Measurements from ENCODE around the gene C1orf116.
A peak's percentile ranks its signal among the peaks of the same experiment; 100 is the strongest.

The C1orf116 gene

DNA sequence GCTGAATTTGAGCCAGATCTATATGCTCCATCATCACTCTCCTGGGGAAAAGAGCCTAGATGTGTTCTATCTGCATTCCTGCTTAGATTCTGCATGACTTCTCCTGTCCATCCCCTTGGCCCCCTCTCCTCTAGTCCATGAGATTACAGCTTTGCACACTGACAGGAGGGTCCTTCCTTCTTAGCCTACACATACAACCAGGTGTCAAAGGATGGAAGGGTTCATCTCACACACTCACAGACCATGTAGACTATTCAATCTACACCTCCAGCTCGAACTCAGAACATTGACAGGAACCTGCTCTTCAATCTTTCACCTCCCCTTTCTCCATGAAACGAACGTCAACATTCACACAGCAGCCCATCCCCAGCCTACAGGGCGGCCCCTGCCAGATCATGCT is 13.8 kb downstream of the C1orf116 start:
- DNase-seq: no peak

- DNase-seq: peak; percentile 3
Observed at GRCh38 chr1:207017615-207018559, 14.7 kb downstream of the C1orf116 start.

DNA sequence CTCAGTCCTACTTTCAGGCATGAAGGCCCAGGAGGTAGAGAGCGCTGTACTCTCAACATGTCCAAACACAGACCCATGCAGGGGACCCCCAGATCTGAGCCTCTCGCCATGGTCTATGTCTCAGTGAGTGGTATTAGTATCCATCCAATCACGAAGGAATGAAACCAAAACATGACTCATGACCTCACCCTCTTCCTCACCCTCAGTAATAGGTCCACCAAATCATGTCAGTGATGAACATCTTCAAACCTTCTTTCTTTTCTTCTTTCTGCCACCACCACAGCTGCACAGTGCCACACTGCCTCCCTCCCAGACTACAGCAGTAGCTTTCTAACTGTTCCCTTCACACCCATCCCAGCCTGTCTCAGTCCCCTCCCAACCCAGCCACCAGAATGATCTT is 16.8 kb downstream of the C1orf116 start:
- DNase-seq: no peak

DNA sequence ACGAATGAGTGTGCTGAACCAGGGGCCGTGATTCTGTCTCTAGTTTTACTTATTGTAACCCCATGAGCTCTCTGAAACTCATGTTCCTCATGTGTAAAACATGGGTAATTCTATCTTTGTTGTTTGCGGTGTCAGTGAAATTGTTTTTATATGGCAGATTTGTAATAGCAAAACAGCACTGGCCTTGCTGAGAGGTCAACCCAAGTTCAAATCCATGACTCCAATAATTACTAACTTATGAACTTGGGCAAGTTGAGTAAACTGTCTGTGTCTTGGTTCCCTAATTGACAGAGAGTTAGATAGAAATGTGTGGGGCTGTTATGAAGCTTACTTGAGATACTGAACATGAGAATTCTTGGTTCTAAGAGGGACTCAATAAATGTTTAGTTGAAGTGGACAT is 17.8 kb downstream of the C1orf116 start:
- DNase-seq: no peak

- no peak for DNase-seq
Observed at GRCh38 chr1:207013321-207014085, 19.1 kb downstream of the C1orf116 start.

GRCh38 chr1:207010726-207011125 is 21.8 kb downstream of the C1orf116 start:
- DNase-seq: no peak

- DNase-seq: no peak
Observed at GRCh38 chr1:207009945-207010344, 22.6 kb downstream of the C1orf116 start.

DNA sequence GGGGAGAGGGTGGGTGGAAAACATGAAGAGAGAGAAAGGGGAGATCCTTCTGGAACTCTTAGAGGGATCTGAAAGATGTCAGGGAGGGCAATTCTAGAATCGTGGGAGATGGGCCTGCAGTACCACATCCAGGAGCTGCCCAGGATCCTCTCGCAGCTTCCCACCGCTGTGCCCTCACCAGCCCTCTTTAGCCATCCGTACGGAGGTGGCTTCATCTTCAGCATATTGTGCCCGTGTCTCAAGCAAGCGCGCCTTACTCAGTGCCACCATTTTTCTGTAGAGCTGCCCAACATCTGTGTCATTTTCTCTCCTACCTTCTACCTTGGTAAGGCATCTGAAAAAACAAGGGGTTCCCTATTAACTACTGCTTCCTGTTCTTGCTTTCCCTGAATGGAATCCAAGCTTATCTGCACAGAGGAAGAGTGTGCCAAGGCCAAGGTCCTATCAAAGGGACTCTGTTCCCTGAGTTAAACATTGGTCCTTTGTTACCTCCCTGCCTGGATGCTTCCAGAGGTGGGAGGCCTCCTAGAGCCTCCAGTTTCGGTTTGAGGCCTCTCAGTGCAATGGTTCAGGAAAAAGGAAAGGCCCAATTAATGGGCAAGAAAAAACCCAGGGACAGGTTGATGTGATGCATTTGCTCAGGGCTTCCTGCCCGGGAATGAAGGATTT is 23.2 kb downstream of the C1orf116 start:
- DNase-seq: no peak

DNA sequence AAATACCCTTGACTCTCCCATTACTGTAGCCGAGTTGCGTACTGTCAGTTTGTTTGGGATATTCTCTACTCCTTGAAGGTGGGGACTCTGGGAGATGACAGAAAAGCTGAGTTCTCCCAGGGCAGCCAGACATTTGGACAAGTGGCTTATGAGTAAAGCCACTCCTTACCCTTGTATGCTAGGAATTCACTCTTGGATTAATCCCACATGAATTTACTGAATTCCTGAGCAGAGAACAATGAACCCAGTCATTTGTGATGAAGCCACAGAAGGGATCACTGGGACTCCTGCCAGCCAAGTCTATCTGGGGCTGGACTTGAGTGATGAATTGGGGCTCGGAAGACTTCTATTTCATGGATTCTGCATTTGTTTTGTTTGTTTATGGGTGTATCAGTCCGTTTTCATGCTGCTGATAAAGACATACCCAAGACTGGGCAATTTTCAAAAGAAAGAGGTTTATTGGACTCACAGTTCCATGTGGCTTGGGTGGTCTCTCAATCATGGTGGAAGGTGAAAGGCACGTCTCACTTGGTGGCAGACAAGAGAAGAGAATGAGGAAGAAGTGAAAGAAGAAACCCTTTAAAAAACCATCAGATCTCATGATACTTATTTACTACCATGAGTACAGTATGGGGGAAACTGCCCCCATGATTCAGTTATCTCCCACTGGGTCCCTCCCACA is 25.1 kb downstream of the C1orf116 start:
- DNase-seq: no peak

GRCh38 chr1:207006914-207007313 is 25.6 kb downstream of the C1orf116 start:
- no peak for DNase-seq

GRCh38 chr1:207006083-207006482 is 26.5 kb downstream of the C1orf116 start:
- DNase-seq: no peak

DNA sequence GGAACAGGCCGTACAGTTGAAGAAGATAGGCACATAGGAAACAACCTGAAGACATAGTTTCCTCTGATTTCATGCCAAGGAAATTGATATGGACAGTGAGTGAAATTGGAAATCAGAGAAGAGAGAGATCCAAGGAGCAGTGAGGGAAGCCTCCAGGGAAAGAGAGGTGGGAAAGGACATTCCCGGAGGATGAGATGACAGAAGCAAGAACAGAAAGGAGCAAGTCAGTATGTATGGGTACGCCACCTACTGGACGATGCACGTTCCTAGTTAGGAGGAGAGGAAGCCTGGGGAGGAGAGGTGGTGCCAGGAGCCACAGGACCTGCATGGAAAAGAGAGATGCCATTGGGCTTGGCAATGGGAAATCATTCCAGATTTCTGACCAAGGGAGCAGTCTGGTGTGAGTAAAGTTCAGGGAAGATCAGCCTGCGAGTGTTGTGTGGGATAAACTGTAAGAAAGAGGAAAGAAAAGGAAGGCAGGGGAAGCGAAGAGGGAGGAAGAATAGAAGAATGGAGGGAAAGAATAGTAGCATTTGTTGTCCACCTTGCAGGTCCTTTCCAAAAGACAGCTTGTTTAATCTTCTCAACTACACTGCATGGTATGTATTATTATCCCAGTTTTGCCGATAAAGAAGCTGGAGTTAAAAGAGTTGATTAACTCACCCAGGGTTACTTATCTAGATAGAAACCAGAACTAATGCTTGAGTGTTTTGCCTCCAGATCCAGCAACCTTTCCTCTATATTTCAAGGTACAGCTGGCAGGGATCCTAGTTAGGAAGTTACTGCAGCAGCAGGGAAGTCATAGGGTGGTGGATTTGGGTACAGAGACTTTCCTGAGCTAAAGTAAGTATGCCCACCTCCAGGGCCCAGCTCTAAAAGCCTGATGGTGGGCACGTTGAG is 27.4 kb downstream of the C1orf116 start:
- peak; percentile 8 for DNase-seq

- no peak for DNase-seq
Observed at GRCh38 chr1:207003210-207003609, 29.3 kb downstream of the C1orf116 start.

- no peak for DNase-seq
Observed at GRCh38 chr1:207002724-207003146, 29.8 kb downstream of the C1orf116 start.

DNA sequence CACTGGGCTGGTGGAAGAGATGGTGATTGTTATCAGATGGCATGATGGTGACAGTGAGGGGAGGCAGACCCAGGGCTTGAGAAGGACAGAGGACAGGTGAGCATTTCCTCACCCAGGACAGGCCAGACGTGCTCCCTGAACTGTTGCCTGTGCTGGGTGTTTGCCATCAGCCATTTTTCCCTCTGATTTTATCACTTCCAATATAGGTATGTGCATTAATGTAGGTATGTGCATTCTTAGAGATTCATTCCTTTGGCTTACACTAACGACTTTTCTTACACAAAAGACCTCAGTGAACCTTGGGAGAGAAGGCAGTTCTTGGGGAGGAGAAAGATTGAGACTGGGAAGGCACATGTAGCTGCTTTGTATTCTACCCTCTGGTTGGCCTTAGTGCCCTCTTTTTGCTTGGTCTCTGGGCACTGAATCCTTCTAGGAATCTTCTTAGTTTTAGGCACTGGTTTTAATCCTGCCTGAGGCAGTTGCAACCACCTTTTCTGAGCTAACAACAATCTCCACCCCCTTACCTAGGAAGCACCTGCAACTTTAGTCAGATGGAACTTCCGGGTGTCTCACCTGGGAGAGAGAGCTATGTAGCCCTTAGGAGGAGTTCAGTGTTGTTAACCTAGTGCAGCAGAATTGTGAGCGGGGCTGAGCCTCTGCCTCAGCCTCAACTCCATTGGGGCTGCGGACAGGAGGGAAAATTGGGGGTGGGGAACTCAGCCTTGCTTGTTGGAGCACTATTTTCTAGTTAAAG is 30.9 kb downstream of the C1orf116 start:
- DNase-seq: no peak

- no peak for DNase-seq
Observed at GRCh38 chr1:207000651-207001291, 31.8 kb downstream of the C1orf116 start.

DNA sequence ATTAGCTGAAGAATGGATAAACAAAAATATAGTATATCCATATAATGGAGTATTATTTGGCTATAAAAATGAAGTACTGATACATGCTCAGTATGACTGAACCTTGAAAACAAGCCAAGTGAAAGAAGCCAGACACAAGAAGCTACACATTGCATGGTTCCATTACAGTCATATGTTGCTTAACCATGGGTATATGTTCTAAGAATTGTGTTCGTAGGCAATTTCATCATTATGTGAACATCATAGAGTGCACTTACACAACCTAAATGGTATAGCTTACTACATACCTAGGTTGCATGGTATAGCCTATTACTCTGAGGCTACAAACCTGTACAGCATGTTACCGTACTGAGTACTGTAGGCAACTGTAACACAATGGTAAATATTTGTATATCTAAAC is 33.7 kb downstream of the C1orf116 start:
- DNase-seq: no peak

DNA sequence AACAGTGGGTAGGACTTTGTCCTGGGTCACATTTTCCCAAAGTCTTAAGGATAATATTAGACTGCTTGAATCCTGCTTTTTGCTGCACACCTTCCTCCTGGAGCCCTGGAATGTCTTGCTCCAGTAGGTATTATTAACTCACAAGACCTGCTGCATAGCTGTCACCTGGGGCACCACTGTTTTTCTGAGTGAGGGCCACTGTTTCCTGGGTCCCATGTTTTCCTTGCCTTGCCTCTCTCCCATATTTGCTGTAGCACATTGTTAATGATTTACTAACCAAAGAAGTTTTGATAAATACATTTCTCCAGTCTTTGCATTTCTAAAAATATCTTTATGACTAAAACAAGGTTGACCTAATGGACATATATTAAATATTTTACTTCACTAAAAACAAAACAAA is 39.8 kb downstream of the C1orf116 start:
- DNase-seq: no peak

- no peak for DNase-seq
Observed at GRCh38 chr1:206987873-206988272, 44.7 kb downstream of the C1orf116 start.

DNA sequence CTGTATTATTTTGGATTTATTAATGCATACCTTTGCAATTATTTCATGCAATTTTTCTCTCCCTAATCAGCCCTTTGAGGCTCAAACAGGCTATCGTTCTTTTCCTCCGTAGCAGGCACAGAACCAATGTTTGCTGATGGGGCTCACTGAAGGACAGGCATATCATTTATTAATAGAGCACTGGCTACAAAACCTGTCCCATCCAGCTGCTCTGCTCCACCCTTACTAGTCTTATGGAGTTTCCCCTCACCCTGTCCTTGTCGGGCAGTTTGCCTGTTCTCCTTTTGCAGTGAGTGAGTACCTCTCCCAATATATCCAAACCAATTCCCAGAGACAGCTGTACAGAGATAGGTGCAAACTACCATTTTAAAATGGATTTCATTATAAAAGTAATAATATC is 45.7 kb downstream of the C1orf116 start:
- DNase-seq: no peak

Measured in CD4-positive, alpha-beta T cell treated with Interferon gamma for 1 hour (primary cell).